Stomach smooth muscle (tissue), 2 donors: Measurements from ENCODE around the gene GPX1.
A peak's percentile ranks its signal among the peaks of the same experiment; 100 is the strongest.
"Not testable (repeated sequence)": the region's sequence is repeated elsewhere in the genome, so short reads cannot be mapped to it uniquely, and the experiment has no call there.

Experiments used
- H3K27ac ChIP-seq: one replicate; pipeline ENCODE4 v1.7.0; 2013; ENCODE audit warnings: mild to moderate bottlenecking, low read length, inconsistent platforms
- H3K27me3 ChIP-seq, 2 donors: one replicate each; pipeline ENCODE4 v1.7.0; 2013; ENCODE audit warnings: low read length in 2 of 2; ENCODE audit not compliant: insufficient read depth in 2 of 2, control insufficient read depth in 1 of 2
- H3K36me3 ChIP-seq, 2 donors: one replicate each; pipeline ENCODE4 v1.7.0; 2013; ENCODE audit warnings: low read length in 2 of 2; ENCODE audit not compliant: control insufficient read depth in 2 of 2, insufficient read depth in 2 of 2
- H3K4me1 ChIP-seq: one replicate; pipeline ENCODE4 v1.7.0; 2013; ENCODE audit warnings: low read length; ENCODE audit not compliant: control insufficient read depth, insufficient read depth
- H3K4me3 ChIP-seq, 2 donors: one replicate each; pipeline ENCODE4 v1.7.0; 2013; ENCODE audit warnings: low read length in 2 of 2
- H3K9ac ChIP-seq, 2 donors: one replicate each; pipeline ENCODE4 v1.7.0; 2013; ENCODE audit warnings: low read length in 2 of 2, mild to moderate bottlenecking in 1 of 2
- H3K9me3 ChIP-seq, 2 donors: one replicate each; pipeline ENCODE4 v1.7.0; 2013; ENCODE audit warnings: low read length in 2 of 2; ENCODE audit not compliant: control insufficient read depth in 2 of 2
- donor health status: healthy.
- donor health status: Pancreatic carcinoma.

The GPX1 gene

GRCh38 chr3:49357443-49358216 lies 523 bp downstream of the GPX1 start:
- H3K4me3 ChIP-seq: peak overlapping the region; percentile 71 to 87
- H3K27ac ChIP-seq: peak overlapping the region; percentile 87
- H3K27me3 ChIP-seq, H3K9me3 ChIP-seq: not testable (repeated sequence)
- peaks cover 26% of the 10 kb centered on the region for H3K4me1 ChIP-seq
- peaks cover 25 to 31% of the 10 kb centered on the region in 2 donors for H3K36me3 ChIP-seq
- peak overlapping the region; percentile 71 to 91 for H3K9ac ChIP-seq

GRCh38 chr3:49357095-49357442 lies 1.1 kb downstream of the GPX1 start:
- H3K27ac ChIP-seq: peak overlapping the region; percentile 87
- H3K4me1 ChIP-seq: peaks cover 26% of the 10 kb centered on the region
- H3K9ac ChIP-seq: peak overlapping the region in 1 of 2 donors; percentile 71
- not testable (repeated sequence) for H3K9me3 ChIP-seq, H3K27me3 ChIP-seq
- peak overlapping the region; percentile 71 to 87 for H3K4me3 ChIP-seq
- H3K36me3 ChIP-seq: peaks cover 20 to 26% of the 10 kb centered on the region in 2 donors

GRCh38 chr3:49352890-49353421 lies 5.2 kb downstream of the GPX1 start:
- no peak overlapping the region for H3K27ac ChIP-seq
- H3K9ac ChIP-seq: no peak overlapping the region
- no peaks in the 10 kb centered on the region for H3K9me3 ChIP-seq
- peaks cover 16% of the 10 kb centered on the region for H3K4me1 ChIP-seq
- no peak overlapping the region for H3K4me3 ChIP-seq
- H3K36me3 ChIP-seq: peaks cover 6 to 9% of the 10 kb centered on the region in 2 donors
- H3K27me3 ChIP-seq: no peaks in the 10 kb centered on the region

- H3K4me3 ChIP-seq: no peak overlapping the region
- no peaks in the 10 kb centered on the region for H3K9me3 ChIP-seq
- peaks cover 13% of the 10 kb centered on the region for H3K4me1 ChIP-seq
- no peak overlapping the region for H3K9ac ChIP-seq
- peaks cover 6 to 9% of the 10 kb centered on the region in 2 donors for H3K36me3 ChIP-seq
- no peak overlapping the region for H3K27ac ChIP-seq
- H3K27me3 ChIP-seq: no peaks in the 10 kb centered on the region
These were observed 5.9 kb downstream of the GPX1 start for GRCh38 chr3:49352281-49352680.

GRCh38 chr3:49351521-49352011 lies 6.6 kb downstream of the GPX1 start:
- Histone ChIP-seq H3K36me3 (peaks cover 6 to 9% of the 10 kb centered on the region in 2 donors), H3K9me3 (no peaks in the 10 kb centered on the region), H3K27ac (no peak overlapping the region), H3K4me3 (no peak overlapping the region), H3K27me3 (no peaks in the 10 kb centered on the region), H3K4me1 (peaks cover 6% of the 10 kb centered on the region), H3K9ac (no peak overlapping the region)

GRCh38 chr3:49349348-49350114 lies 8.6 kb downstream of the GPX1 start:
- H3K4me3 ChIP-seq: no peak overlapping the region
- no peaks in the 10 kb centered on the region for H3K36me3 ChIP-seq
- no peak overlapping the region for H3K9ac ChIP-seq
- no peaks in the 10 kb centered on the region for H3K27me3 ChIP-seq
- no peak overlapping the region for H3K27ac ChIP-seq
- H3K4me1 ChIP-seq: no peaks in the 10 kb centered on the region
- H3K9me3 ChIP-seq: no peaks in the 10 kb centered on the region

GRCh38 chr3:49348361-49348760 lies 9.8 kb downstream of the GPX1 start:
- not testable (repeated sequence) for H3K36me3 ChIP-seq, H3K4me3 ChIP-seq, H3K27me3 ChIP-seq, H3K9me3 ChIP-seq, H3K9ac ChIP-seq, H3K27ac ChIP-seq, H3K4me1 ChIP-seq

- Histone ChIP-seq H3K27me3 (no peaks in the 10 kb centered on the region), H3K9ac (no peak overlapping the region), H3K36me3 (no peaks in the 10 kb centered on the region), H3K9me3 (no peaks in the 10 kb centered on the region), H3K4me3 (no peak overlapping the region), H3K4me1 (no peaks in the 10 kb centered on the region), H3K27ac (no peak overlapping the region)
These were observed 11.3 kb downstream of the GPX1 start for GRCh38 chr3:49346797-49347251.

GRCh38 chr3:49343163-49343562 lies 15.0 kb downstream of the GPX1 start:
- Histone ChIP-seq H3K4me1 (peaks cover 21% of the 10 kb centered on the region), H3K9ac (no peak overlapping the region), H3K4me3 (no peak overlapping the region), H3K27ac (no peak overlapping the region), H3K9me3 (no peaks in the 10 kb centered on the region), H3K36me3 (no peaks in the 10 kb centered on the region), H3K27me3 (no peaks in the 10 kb centered on the region)

GRCh38 chr3:49341996-49342395 lies 16.2 kb downstream of the GPX1 start:
- Histone ChIP-seq H3K4me3 (no peak overlapping the region), H3K9me3 (no peaks in the 10 kb centered on the region), H3K27me3 (no peaks in the 10 kb centered on the region), H3K9ac (no peak overlapping the region), H3K4me1 (peaks cover 21% of the 10 kb centered on the region), H3K36me3 (peaks cover 0 to 1% of the 10 kb centered on the region in 2 donors), H3K27ac (peak overlapping the region; percentile 41)
